Smooth muscle cell (in vitro differentiated cells): Measurements from ENCODE around the gene C1orf53. TPM values are rescaled to one million over a fixed set of nuclear protein-coding genes. Genes with fewer than 3 reads are reported as not detected.
A peak's percentile ranks its signal among the peaks of the same experiment; 100 is the strongest.

Source experiments
- DNase-seq: peaks from one replicate; lab custom pipeline; 2025; ENCODE audit not compliant: unreplicated experiment; lab: John Stamatoyannopoulos, UW
- H2AFZ ChIP-seq: fragments of 200-600 bp; sonication (generic); 2 replicates; pipeline ENCODE4 v1.6.0; 2016; ENCODE audit warnings: antibody characterized with exemption, low read depth, mild to moderate bottlenecking
- H3F3A ChIP-seq: fragments of 200-600 bp; sonication (generic); 2 replicates; pipeline ENCODE4 v1.6.0; 2017; ENCODE audit warnings: antibody characterized with exemption, low read depth
- H3K27ac ChIP-seq: fragments of 200-600 bp; sonication (generic); 2 replicates; pipeline ENCODE4 v1.5.1; 2016; ENCODE audit warnings: low read depth, mild to moderate bottlenecking
- H3K27me3 ChIP-seq: fragments of 200-600 bp; sonication (generic); 2 replicates; pipeline ENCODE4 v1.6.1; 2016; ENCODE audit warnings: low read depth, mild to moderate bottlenecking
- H3K36me3 ChIP-seq: fragments of 200-600 bp; sonication (generic); 2 replicates; pipeline ENCODE4 v1.5.1; 2016; ENCODE audit warnings: low read depth
- H3K4me1 ChIP-seq: fragments of 200-600 bp; sonication (generic); 2 replicates; pipeline ENCODE4 v1.5.1; 2016; ENCODE audit warnings: low read depth
- H3K4me2 ChIP-seq: fragments of 200-600 bp; sonication (generic); 2 replicates; pipeline ENCODE4 v1.6.0; 2016; ENCODE audit warnings: mild to moderate bottlenecking
- H3K4me3 ChIP-seq: fragments of 200-600 bp; sonication (generic); 2 replicates; pipeline ENCODE4 v1.5.1; 2016; ENCODE audit warnings: mild to moderate bottlenecking
- H3K79me2 ChIP-seq: fragments of 200-600 bp; sonication (generic); 2 replicates; pipeline ENCODE4 v1.6.0; 2016; ENCODE audit warnings: low read depth, mild to moderate bottlenecking
- H3K9ac ChIP-seq: fragments of 200-600 bp; sonication (generic); 2 replicates; pipeline ENCODE4 v1.6.0; 2016; ENCODE audit warnings: low read depth
- H3K9me3 ChIP-seq: fragments of 200-600 bp; sonication (generic); replicated peaks from 2 replicates; pipeline ENCODE4 v1.5.1; 2016; ENCODE audit warnings: low read depth
- H4K20me1 ChIP-seq: fragments of 200-600 bp; sonication (generic); 2 replicates; pipeline ENCODE4 v1.6.0; 2016; ENCODE audit warnings: low read depth
- WGBS: methylation state at CpG from one replicate; pipeline ENCODE4 v1.1.7; 2016; ENCODE audit warnings: low lambda C conversion rate; 5-methylcytosine and 5-hydroxymethylcytosine counted together
- polyA plus RNA-seq: library from polyadenylated mRNA; unstranded; fragments of >200 nt; fragmentation: Nextera tagmentation; extraction: Ambion mirVana; gene quantifications from 2 replicates; pipeline ENCODE4 v1.2.1, GENCODE V29; 2016
- total RNA-seq: library from RNA; depleted of rRNA; stranded (reverse); fragments of >200 nt; gene quantifications from 2 replicates; pipeline ENCODE4 v1.2.3, GENCODE V29; 2014
- TF ChIP-seq, protein P1 (sequence below): fragments of 200-600 bp; sonication (generic); IDR thresholded peaks from 2 replicates; pipeline ENCODE4 v1.5.1; 2017; ENCODE audit warnings: borderline replicate concordance, mild to moderate bottlenecking, antibody characterized with exemption; ENCODE audit not compliant: insufficient read depth, poor library complexity, severe bottlenecking

C1orf53 gene
- total and polyA plus RNA-seq, 2 experiments from 2014 or later, result 3.1 to 4.5 TPM

DNA sequence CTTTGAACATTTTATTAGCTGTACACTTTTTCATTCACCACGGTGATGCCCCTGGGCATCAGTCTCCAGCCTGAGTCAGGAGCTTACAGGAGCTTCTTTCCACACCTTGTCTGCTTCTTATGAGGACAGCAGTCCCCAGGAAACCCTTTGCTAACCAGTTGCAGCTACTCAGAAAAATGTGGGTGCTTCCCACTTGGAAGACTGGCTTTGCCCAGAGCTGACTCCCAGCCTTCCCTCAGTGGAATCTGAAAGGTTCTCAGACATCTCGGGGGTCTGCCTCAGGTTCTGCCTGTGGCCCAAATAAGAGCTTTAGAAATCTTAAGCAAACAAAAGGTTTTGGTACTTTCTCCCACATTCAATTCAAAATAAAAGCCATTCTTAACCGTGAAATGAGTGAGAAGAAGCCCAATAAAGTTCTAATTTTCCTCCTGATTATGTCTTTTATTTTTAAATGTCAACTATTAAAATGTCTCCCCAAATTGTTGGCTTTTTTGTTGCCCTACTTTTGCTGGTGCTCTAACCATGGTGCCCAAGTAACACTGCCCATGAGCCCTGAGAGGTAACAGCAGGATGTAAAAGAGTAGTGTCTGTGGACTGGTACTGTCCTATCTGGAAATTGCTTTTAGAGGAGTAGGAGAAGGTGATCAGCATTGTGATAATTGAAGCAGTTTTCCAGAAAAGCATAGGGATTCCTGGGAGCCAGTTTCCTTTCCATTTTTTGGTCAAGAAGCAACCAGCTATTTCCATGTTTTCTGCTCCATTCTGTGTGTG is 5.6 kb downstream of the C1orf53 start:
- H3K27me3 ChIP-seq, result peaks cover 98% of the 10 kb centered on the region
- no peaks in the 10 kb centered on the region for H3K79me2 ChIP-seq
- H3K36me3 ChIP-seq, result no peaks in the 10 kb centered on the region
- peaks cover 25% of the 10 kb centered on the region for H3K4me1 ChIP-seq
- TF ChIP-seq, protein P1, sequence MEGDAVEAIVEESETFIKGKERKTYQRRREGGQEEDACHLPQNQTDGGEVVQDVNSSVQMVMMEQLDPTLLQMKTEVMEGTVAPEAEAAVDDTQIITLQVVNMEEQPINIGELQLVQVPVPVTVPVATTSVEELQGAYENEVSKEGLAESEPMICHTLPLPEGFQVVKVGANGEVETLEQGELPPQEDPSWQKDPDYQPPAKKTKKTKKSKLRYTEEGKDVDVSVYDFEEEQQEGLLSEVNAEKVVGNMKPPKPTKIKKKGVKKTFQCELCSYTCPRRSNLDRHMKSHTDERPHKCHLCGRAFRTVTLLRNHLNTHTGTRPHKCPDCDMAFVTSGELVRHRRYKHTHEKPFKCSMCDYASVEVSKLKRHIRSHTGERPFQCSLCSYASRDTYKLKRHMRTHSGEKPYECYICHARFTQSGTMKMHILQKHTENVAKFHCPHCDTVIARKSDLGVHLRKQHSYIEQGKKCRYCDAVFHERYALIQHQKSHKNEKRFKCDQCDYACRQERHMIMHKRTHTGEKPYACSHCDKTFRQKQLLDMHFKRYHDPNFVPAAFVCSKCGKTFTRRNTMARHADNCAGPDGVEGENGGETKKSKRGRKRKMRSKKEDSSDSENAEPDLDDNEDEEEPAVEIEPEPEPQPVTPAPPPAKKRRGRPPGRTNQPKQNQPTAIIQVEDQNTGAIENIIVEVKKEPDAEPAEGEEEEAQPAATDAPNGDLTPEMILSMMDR, result no peak
- 27% methylated on average over 3 of the region's 3 CpGs for WGBS
- no peaks in the 10 kb centered on the region for H3K9me3 ChIP-seq
- H3F3A ChIP-seq, result no peaks in the 10 kb centered on the region
- H3K4me2 ChIP-seq, result no peak overlapping the region
- H4K20me1 ChIP-seq, result no peaks in the 10 kb centered on the region
- no peak for DNase-seq
- H2AFZ ChIP-seq, result no peak overlapping the region
- H3K4me3 ChIP-seq, result no peak overlapping the region
- H3K27ac ChIP-seq, result no peak overlapping the region
- no peak overlapping the region for H3K9ac ChIP-seq

DNA sequence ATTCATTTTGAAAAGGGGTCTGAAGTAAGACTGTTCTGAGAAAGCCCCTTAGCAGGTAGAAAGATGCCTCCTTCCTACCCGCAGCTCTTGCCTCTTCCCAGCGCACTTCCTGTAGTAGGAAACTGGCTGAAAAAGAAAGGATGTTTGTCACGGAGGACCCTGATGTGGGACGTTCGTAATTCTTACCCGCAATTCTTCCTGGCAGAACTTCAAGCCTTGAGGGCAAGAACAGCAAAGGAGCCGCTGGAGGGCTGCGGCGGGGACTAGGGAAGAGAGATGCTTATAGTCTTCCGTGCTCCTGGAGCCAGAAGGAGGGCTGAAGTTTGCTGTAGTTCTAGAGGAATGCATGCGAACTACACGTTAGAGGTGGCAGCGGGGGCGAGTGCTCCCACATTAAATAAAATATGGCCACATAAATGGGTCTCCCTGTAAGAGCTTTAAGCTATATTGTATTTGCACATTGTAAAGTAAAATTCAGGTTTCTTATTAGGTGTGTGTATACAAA is 6.3 kb downstream of the C1orf53 start:
- no peak overlapping the region for H3K27ac ChIP-seq
- H3K79me2 ChIP-seq, result no peaks in the 10 kb centered on the region
- H2AFZ ChIP-seq, result no peak overlapping the region
- peak overlapping the region; percentile 58 for H3K4me2 ChIP-seq
- H3K36me3 ChIP-seq, result no peaks in the 10 kb centered on the region
- no peaks in the 10 kb centered on the region for H3K9me3 ChIP-seq
- no peak overlapping the region for H3K4me3 ChIP-seq
- peaks cover 100% of the 10 kb centered on the region for H3K27me3 ChIP-seq
- DNase-seq, result no peak
- no peaks in the 10 kb centered on the region for H4K20me1 ChIP-seq
- H3F3A ChIP-seq, result no peaks in the 10 kb centered on the region
- TF ChIP-seq, protein P1, result no peak
- WGBS, result 4% methylated on average over 14 of the region's 14 CpGs
- peaks cover 25% of the 10 kb centered on the region for H3K4me1 ChIP-seq
- no peak overlapping the region for H3K9ac ChIP-seq

DNA sequence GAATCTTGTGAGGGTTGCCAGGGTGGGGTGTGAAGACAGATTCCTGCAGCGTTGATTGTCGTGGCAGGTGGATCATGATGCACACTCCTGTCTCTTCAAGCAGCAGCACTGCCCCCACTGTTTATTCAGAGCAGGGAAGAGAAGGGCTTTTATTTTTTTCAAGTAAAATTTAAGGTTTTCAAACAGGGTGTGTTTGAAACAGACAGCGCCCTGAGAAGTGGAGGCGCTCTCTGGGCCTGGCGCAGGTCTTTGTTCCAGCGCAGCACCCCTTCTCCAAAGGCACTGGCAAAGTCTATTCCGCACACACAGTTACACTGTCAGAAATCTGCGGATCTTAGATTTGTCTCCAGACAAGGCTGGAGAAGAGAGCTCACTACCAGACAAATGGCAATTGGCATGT is 7.0 kb downstream of the C1orf53 start:
- no peak for DNase-seq
- H3K79me2 ChIP-seq, result no peaks in the 10 kb centered on the region
- H3F3A ChIP-seq, result no peaks in the 10 kb centered on the region
- no peak overlapping the region for H2AFZ ChIP-seq
- TF ChIP-seq, protein P1, result no peak
- no peak overlapping the region for H3K9ac ChIP-seq
- H3K4me2 ChIP-seq, result no peak overlapping the region
- no peaks in the 10 kb centered on the region for H3K9me3 ChIP-seq
- 21% methylated on average over 8 of the region's 8 CpGs for WGBS
- H3K27ac ChIP-seq, result no peak overlapping the region
- H4K20me1 ChIP-seq, result no peaks in the 10 kb centered on the region
- H3K27me3 ChIP-seq, result peaks cover 100% of the 10 kb centered on the region
- peaks cover 31% of the 10 kb centered on the region for H3K4me1 ChIP-seq
- H3K4me3 ChIP-seq, result no peak overlapping the region
- H3K36me3 ChIP-seq, result no peaks in the 10 kb centered on the region
